Endothelial cell of umbilical vein (primary cell): ENCODE measurements around the gene DOCK4. TPM values are rescaled to one million over a fixed set of nuclear protein-coding genes. Genes with fewer than 3 reads are reported as not detected.

ENCODE experiments used
- BruUV-seq: library from RNA; stranded (reverse); fragments of 400-500 nt; replicated peaks from 2 replicates; lab custom pipeline; 2021; lab: Mats Ljungman, UMichigan
- CTCF ChIA-PET: fragments of 300-600, 350-600 bp; sonication (Branson Sonifier 250); formaldehyde crosslinking; loops from one replicate; lab custom pipeline; 2021; ENCODE audit warnings: antibody characterized with exemption, inconsistent platforms; lab: Charles Lee
- POLR2A ChIA-PET: fragments of 300-600, 350-600 bp; sonication (Branson Sonifier 250); formaldehyde crosslinking; loops from one replicate; lab custom pipeline; 2021; ENCODE audit warnings: antibody characterized with exemption, inconsistent platforms; lab: Charles Lee
- DNase-seq: peaks from one replicate; pipeline ENCODE4 v3.0.0-alpha.2; 2011; ENCODE audit warnings: low read depth, low spot score
- FAIRE-seq: peaks from 2 replicates; lab custom pipeline; 2011; peaks lifted over from hg19 to GRCh38; lab: Jason Lieb, UNC
- H2AFZ ChIP-seq: 2 replicates; pipeline ENCODE4 v1.6.0; 2012; ENCODE audit warnings: low read depth, low read length, control low read depth, inconsistent platforms
- H3K27ac ChIP-seq: 2 replicates; pipeline ENCODE4 v1.5.1; 2011; ENCODE audit warnings: low read depth, mild to moderate bottlenecking, control low read depth, low read length, moderate library complexity; ENCODE audit not compliant: insufficient read depth
- H3K27me3 ChIP-seq, 2 experiments: 2 replicates each; pipeline versions ENCODE4 v1.6.0 to v1.6.1; 2011; ENCODE audit warnings: low read length in 2 of 2, mixed read lengths in 1 of 2; ENCODE audit not compliant: control insufficient read depth in 2 of 2, insufficient read depth in 2 of 2
- H3K36me3 ChIP-seq, 2 experiments: 2 replicates in 1 of 2; 3 replicates in 1 of 2; pipeline ENCODE4 v1.5.1; 2011; ENCODE audit warnings: low read length in 2 of 2, mild to moderate bottlenecking in 1 of 2, moderate library complexity in 1 of 2; ENCODE audit not compliant: control insufficient read depth in 2 of 2, insufficient read depth in 2 of 2; ENCODE audit errors: extremely low read depth in 1 of 2
- H3K4me1 ChIP-seq: 3 replicates; pipeline ENCODE4 v1.5.1; 2011; ENCODE audit warnings: mild to moderate bottlenecking, low read length; ENCODE audit not compliant: control insufficient read depth, insufficient read depth; ENCODE audit errors: extremely low read depth
- H3K4me2 ChIP-seq: 2 replicates; pipeline ENCODE4 v1.6.1; 2011; ENCODE audit warnings: low read length, control low read depth, mixed read lengths; ENCODE audit not compliant: insufficient read depth
- H3K4me3 ChIP-seq, 3 experiments: fragments of 200-600 bp in 1 of 3; sonication (generic), shearing (Covaris generic) in 1 of 3; replicated peaks in 1 of 3; 2 replicates each; pipeline ENCODE4 v1.5.1; 2011 to 2016; ENCODE audit warnings: control low read depth in 3 of 3, low read length in 3 of 3, mild to moderate bottlenecking in 2 of 3, inconsistent platforms in 1 of 3, low read depth in 1 of 3, moderate library complexity in 1 of 3; ENCODE audit not compliant: insufficient read depth in 1 of 3
- H3K79me2 ChIP-seq: 2 replicates; pipeline ENCODE4 v1.6.0; 2012; ENCODE audit warnings: low read length, inconsistent platforms; ENCODE audit not compliant: control insufficient read depth, insufficient read depth
- H3K9ac ChIP-seq: replicated peaks from 2 replicates; pipeline ENCODE3; 2011; ENCODE audit warnings: low read length, control low read depth; ENCODE audit not compliant: insufficient read depth; ENCODE audit errors: extremely low read depth
- H3K9me1 ChIP-seq: replicated peaks from 3 replicates; pipeline ENCODE4 v1.6.0; 2011; ENCODE audit warnings: mild to moderate bottlenecking, low read length; ENCODE audit not compliant: control insufficient read depth, insufficient read depth; ENCODE audit errors: extremely low read depth
- H3K9me3 ChIP-seq: replicated peaks from 2 replicates; pipeline ENCODE4 v1.5.1; 2012; ENCODE audit warnings: low read length, inconsistent platforms; ENCODE audit not compliant: control insufficient read depth, insufficient read depth
- H4K20me1 ChIP-seq: replicated peaks from 2 replicates; pipeline ENCODE3; 2011; ENCODE audit warnings: mild to moderate bottlenecking, low read length; ENCODE audit not compliant: control insufficient read depth, insufficient read depth; ENCODE audit errors: extremely low read depth
- CTCF ChIP-seq, 2 donors: IDR thresholded peaks; 1 replicate in 1 of 2; 2 replicates in 1 of 2; pipeline ENCODE4 v1.5.1; 2011; ENCODE audit warnings: low read length in 2 of 2, mild to moderate bottlenecking in 2 of 2, moderate library complexity in 2 of 2, control low read depth in 1 of 2, inconsistent platforms in 1 of 2, low read depth in 1 of 2; ENCODE audit not compliant: insufficient read depth in 1 of 2; ENCODE audit errors: extremely low read depth in 1 of 2
- EZH2 ChIP-seq: IDR thresholded peaks from 2 replicates; pipeline ENCODE4 v1.6.1; 2012; ENCODE audit warnings: borderline replicate concordance, low read depth, mild to moderate bottlenecking, moderate library complexity, low read length, inconsistent platforms; ENCODE audit not compliant: severe bottlenecking
- FOS ChIP-seq: IDR thresholded peaks from 2 replicates; pipeline ENCODE4 v1.6.1; 2011; ENCODE audit warnings: mild to moderate bottlenecking, low read length, moderate library complexity, borderline replicate concordance; ENCODE audit not compliant: insufficient read depth
- GATA2 ChIP-seq: IDR thresholded peaks from 2 replicates; pipeline ENCODE4 v1.7.0; 2011; ENCODE audit warnings: low read depth, mild to moderate bottlenecking, moderate library complexity, mixed read lengths, low read length; ENCODE audit not compliant: insufficient read length, insufficient read depth
- MYC ChIP-seq: IDR thresholded peaks from one replicate; pipeline ENCODE4 v1.6.1; 2011; ENCODE audit warnings: mild to moderate bottlenecking, low read depth, low read length
- POLR2A ChIP-seq: IDR thresholded peaks from 2 replicates; pipeline ENCODE4 v1.6.1; 2012; ENCODE audit warnings: low read depth, mild to moderate bottlenecking, control low read depth, low read length
- dilution Hi-C: fragments of 300-500 bp; cut with MboI; formaldehyde crosslinking; loops from one replicate; pipeline ENCODE4 v1.15.0; 2019; ENCODE audit warnings: low sequenced_read_pairs; ENCODE audit not compliant: extremely low pct_ligation_motif_present
- intact Hi-C: fragments of 100-400 bp; cut with micrococcal nuclease; formaldehyde crosslinking; loops from one replicate; pipeline ENCODE4 v1.10.0; 2022
- polyA plus RNA-seq, 4 experiments: library from polyadenylated mRNA; depleted of rRNA in 3 of 4; stranded (reverse) in 3 of 4; unstranded in 1 of 4; fragments of >200 nt; gene quantifications; 2 replicates each; pipeline versions ENCODE4 v1.2.1 to v1.2.3, GENCODE V29; 2011 to 2012; ENCODE audit warnings: missing spikeins in 1 of 4
- total RNA-seq: library from RNA; stranded (reverse); gene quantifications from 2 replicates; pipeline ENCODE4 v1.2.3, GENCODE V29; 2021
- TF ChIP-seq, protein P1 (sequence below): IDR thresholded peaks from 2 replicates; pipeline ENCODE4 v1.6.1; 2011; ENCODE audit not compliant: insufficient read depth, insufficient read length

DOCK4 gene
- total and polyA plus RNA-seq, 2 donors (not counting 3 experiments of a cell fraction or from before 2014, with no cell fraction given), result 47.4 to 164 TPM

GRCh38 chr7:111755383-111755782 lies 450.8 kb downstream of the DOCK4 start:
- no peaks in the 10 kb centered on the region for H4K20me1 ChIP-seq
- BruUV-seq, result no TSS peak

More at GRCh38 chr7:111755383-111755782, 450.8 kb downstream of the DOCK4 start:
- Histone ChIP-seq H3K4me2 (no peak overlapping the region), H3K27ac (no peak overlapping the region), H3K36me3 (peaks cover 21 to 28% of the 10 kb centered on the region in 2 experiments), H3K9me1 (no peaks in the 10 kb centered on the region), H3K27me3 (no peaks in the 10 kb centered on the region), H3K4me3 (no peak overlapping the region), H3K79me2 (no peaks in the 10 kb centered on the region), H3K9me3 (no peaks in the 10 kb centered on the region), H3K4me1 (no peaks in the 10 kb centered on the region), H3K9ac (no peak overlapping the region), H2AFZ (no peak overlapping the region)
- FAIRE-seq (no peak), DNase-seq (no peak)
- CTCF ChIA-PET, result interaction anchor here (1.6 kb wide), 2 partner anchors 10 to 13 kb away, joined by 4 to 5 read pairs; no protein-coding TSS in a partner anchor
- intact Hi-C loops (no loop called here), dilution Hi-C loops (loop anchor here (25.0 kb wide), 1 partner anchor 657 kb away; no protein-coding TSS in a partner anchor)
- POLR2A ChIA-PET, result no interaction called here
- no peak for TF ChIP-seq GATA2
- TF ChIP-seq POLR2A, result no peak
- TF ChIP-seq, protein P1, sequence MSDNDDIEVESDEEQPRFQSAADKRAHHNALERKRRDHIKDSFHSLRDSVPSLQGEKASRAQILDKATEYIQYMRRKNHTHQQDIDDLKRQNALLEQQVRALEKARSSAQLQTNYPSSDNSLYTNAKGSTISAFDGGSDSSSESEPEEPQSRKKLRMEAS, result no peak
- no peak for TF ChIP-seq FOS
- TF ChIP-seq CTCF (IDR thresholded peaks at IDR 0.05; ENCODE audit: extremely low read depth in 1 of 2, insufficient read depth in 1 of 2, low read depth in 1 of 2, low read length in 2 of 2), result no peak
- no peak for TF ChIP-seq EZH2
- no peak for TF ChIP-seq MYC
